ENCODE data around the gene HOPX.
"Not testable (repeated sequence)": the region's sequence is repeated elsewhere in the genome, so short reads cannot be mapped to it uniquely, and the experiment has no call there.

Gene HOPX

GRCh38 chr4:56686537-56687231 lies 5.6 kb upstream of the HOPX start:
- DNase-seq = no peak

- no peak for DNase-seq
Measured at GRCh38 chr4:56684320-56685050, 3.4 kb upstream of the HOPX start.

- no peak for DNase-seq
Measured at GRCh38 chr4:56683455-56683854, 2.4 kb upstream of the HOPX start.

GRCh38 chr4:56681853-56682525 lies 893 bp upstream of the HOPX start:
- no peak for DNase-seq

DNA sequence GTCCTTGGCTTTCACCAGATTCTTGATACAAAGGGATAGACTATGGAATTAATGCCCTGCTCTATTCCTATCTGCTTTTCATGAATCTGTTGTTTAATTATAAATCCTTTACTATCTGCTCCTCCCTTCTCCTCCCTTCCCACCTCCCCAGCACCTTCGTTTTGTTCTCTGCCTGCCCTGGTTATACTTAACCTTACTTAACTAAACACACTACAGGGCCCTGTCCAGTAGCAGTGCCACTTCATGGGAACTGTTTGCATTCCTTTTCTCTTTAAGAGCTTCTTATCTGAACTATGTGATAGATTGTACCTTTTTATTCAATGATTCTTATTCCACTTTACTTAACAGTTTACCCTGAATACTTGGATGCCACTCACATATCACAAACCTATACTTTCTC lies 830 bp downstream of the HOPX start:
- DNase-seq = no peak

DNA sequence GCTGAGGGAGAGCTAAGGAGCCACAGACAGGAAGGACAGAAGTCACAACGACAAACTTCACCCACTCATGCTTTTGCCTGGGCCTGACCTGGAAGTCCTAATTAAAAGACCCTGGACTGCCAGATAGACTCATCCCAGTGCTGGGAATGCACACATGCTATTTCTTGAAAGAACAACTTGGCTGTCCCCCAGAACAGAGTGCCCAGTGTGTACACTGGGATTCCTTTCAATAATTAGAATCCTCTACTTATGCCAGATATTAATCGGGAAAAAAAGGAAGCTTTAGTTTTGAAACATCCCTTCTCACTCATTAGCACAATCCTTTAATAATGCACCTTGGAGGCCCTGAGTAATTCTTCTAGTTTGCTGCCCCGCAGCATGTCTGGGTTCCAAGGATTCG lies 3.4 kb downstream of the HOPX start:
- no peak for DNase-seq

- no peak for DNase-seq
Measured at GRCh38 chr4:56674984-56675383, 6.1 kb downstream of the HOPX start.

- DNase-seq = no peak
Measured at GRCh38 chr4:56671860-56672259, 9.2 kb downstream of the HOPX start.

DNA sequence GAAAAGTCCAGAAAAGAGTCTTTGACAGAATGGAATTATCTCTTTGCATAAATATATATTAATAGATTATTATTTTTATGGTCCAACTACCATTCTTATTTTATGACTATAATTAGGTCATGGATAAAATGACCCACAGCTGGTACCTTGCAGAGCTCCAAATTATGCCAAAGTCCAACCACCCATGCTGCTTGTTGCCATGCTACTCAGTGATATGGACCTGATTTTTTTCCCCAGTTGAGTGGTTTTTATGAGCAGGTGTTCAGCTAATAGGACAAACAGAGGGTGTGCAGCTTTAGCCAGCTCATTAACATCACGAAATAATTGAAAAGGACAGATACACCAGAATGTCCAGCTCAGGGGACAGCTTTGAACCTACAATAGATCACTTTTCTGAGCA lies 9.7 kb downstream of the HOPX start:
- no peak for DNase-seq

GRCh38 chr4:56668267-56668666 lies 12.8 kb downstream of the HOPX start:
- no peak for DNase-seq

GRCh38 chr4:56667396-56667795 lies 13.7 kb downstream of the HOPX start:
- DNase-seq = not testable (repeated sequence)

DNA sequence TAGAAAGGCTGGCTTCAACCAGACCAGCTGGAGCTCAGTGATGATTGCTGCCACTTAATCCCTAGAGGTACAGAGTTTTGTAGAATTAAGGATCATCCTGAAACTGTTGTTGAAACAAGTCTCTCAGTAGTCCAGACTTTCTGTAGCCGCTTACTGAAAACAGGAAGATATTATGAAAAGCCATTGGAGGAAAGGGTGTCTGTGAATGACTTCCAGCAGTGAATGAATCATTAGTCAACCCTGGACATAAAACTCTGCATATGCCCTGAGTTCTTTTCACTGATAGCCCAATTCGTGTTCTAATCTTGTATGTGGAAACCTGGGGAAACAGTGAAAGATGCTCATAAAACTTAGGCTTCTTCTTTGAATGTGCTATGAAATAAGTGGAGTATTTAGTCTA lies 14.8 kb downstream of the HOPX start:
- DNase-seq = no peak

- no peak for DNase-seq
Measured at GRCh38 chr4:56665781-56666180, 15.3 kb downstream of the HOPX start.

DNA sequence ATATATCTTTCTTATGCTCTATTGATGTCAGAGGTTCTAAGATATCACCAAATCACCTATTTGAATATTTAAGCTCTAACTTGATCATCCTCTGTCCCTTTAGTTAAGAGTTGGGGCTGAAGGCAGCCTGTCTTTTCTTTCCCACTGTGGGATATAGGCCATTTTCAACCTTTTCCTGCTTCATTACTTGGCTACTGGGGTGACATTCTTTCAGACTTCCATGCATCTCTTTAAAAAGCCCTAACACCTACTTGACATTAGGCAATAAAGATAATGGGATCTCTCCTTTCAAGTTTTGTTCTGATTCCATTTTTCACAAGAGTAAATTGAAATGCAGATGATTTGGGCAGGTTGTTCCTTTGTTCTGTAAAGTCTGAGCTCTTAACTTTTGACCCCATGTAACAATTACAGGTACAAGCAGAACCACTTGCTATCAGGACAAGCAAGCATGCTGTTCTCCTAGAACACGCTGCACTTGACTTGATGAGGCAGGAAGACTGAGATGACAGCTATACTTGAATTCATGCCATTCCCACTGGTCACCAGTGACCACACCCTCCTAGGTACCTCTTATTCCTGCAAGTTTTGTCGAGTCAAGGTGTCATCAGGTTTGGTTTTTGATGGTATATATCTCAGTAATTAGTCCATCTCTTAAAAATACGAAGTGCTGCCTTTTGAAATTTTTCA lies 18.2 kb downstream of the HOPX start:
- DNase-seq = no peak

- no peak for DNase-seq
Measured at GRCh38 chr4:56659946-56660345, 21.1 kb downstream of the HOPX start.

GRCh38 chr4:56658528-56658927 lies 22.6 kb downstream of the HOPX start:
- DNase-seq = no peak

DNA sequence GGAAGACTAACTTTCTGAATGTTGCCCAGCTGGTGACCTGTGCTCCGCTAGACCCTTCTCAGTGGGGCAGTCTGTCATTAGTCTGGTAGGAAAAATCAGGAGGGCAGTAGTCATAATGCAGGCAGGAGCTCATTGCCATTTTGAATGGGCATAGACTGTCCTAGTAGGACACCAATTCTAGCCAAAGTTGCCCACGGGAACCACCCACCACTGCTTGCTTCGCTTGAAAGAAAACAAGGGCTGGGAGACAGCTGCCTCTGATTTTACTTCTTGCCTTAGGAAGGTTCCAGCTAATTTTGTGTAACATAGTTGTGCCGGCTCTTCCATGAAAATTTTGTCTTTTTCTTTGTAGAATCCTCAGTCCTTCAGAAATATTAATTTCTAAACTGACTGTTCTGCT lies 23.3 kb downstream of the HOPX start:
- DNase-seq = no peak

DNA sequence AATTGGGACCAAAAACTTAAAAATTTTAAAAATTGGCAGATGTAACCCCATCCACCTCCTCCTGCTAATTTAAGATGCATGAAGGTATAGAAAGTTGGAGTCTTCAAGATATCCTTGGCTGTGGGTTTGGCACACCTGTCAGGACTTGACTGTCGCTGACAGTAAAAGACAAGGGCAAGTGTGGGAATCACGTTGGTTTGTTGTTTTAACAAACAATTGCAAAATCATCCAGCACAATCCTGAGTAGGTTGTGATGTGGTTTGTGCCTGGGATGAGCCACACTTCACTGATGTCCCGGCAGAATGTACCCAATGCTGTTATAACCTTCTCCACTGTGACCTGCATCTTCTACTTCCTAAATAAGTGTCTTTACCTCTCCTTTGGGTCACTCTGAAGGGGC lies 24.0 kb downstream of the HOPX start:
- DNase-seq = no peak

GRCh38 chr4:56656346-56656643 lies 24.8 kb downstream of the HOPX start:
- no peak for DNase-seq

DNA sequence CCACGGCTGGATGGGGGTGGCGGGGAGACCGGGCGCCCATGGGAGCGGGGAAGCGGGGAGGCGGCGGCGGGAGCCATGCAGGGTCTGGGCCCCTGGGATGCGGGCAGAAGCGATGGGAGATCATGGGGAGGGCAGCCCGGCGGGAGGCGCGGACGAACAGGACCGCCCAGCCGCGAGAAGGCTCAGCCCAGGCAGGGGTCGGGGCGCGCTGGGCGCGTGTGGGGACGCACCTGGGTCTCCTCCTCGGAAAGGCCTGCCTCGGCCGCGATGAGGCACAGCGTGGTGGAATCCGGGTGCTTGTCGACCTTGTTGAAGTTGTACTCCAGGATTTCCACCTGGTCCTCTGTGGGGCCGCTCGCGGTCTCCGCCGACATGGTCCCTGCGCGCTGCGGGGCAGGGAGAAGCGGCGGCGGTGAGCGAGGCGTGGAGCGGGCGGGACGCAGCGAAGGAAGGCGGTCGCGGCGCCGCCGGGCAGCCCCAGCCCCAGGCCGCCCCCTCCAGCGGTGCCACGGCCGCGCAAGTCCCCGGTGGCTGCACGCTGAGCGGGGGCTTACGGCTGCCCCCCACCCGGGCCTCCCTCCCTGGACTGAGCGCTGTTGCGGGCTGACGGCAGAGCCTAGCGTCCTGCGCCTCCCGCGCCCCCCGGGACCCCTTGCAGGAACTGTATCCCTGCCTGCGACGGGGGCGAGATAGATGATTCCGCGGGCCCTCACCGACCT lies 25.3 kb downstream of the HOPX start:
- no peak for DNase-seq

DNA sequence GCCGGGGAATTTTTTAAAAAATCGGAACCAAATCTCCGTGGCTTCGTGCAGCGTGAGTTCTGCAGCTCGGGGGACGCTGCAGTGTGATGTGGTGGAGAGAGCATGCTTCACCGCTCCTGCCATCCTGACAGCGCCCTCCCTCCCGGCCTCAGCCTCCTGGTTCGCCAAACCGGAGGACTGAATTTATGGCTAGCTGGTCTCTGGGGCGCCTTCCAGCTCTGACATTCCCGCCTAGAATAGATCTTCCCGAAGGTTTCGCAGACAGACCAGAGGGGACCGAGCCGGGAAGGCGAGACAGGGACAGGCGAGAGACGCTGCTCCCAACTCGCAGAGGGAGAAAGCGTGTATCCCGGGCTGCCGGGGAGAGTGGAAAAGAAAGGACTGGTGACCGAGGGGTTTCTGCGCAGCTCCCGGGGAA lies 25.9 kb downstream of the HOPX start:
- no peak for DNase-seq

DNA sequence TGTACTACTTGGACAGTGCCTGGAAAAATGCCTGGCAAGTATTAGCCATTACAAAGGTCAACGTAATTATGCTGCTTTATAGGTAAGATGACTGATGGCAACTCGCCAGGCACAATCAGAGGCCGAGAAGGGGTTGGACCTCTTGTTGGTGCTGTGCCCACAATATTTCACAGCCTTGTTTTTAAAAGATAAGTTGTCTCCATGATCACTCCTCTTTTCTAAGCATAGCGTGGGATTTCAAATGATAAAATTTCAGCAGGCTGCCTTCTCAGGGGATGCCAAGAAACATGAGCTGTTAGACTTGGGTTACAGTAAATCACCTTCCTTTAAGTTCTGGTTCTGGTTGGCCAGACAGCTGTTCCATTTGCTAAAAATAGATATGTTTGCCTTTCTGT lies 26.9 kb downstream of the HOPX start:
- no peak for DNase-seq
